A549 (cell line): Measurements from ENCODE around the gene NIP7. TPM values are rescaled to one million over a fixed set of nuclear protein-coding genes. Genes with fewer than 3 reads are reported as not detected.

Experiments used
- ATAC-seq, 2 experiments: fragments of 200-7000 bp in 1 of 2; fragments of >200 bp in 1 of 2; cut with Nextera tagmentation in 1 of 2; cut with Tn5 transposase in 1 of 2; 3 replicates each; pipeline versions ENCODE4 v1.8.0 to v1.9.1; 2018 to 2020; ENCODE audit warnings: mild to moderate bottlenecking in 1 of 2, moderate library complexity in 1 of 2
- CTCF ChIA-PET: fragments of 300-600 bp; sonication (Branson Sonifier 250); formaldehyde crosslinking; extraction: SDS; loops from one replicate; lab custom pipeline; 2021; ENCODE audit warnings: antibody characterized with exemption, inconsistent platforms; lab: Yijun Ruan, JAX
- POLR2A ChIA-PET: fragments of 350-600 bp; formaldehyde crosslinking; extraction: SDS; loops from one replicate; lab custom pipeline; 2021; ENCODE audit warnings: antibody characterized with exemption, inconsistent platforms; lab: Yijun Ruan, JAX
- DNase-seq, 2 experiments: peaks; one replicate each; pipeline versions ENCODE4 v3.0.0 to v3.0.0-alpha.2; 2011 to 2016; ENCODE audit warnings: low read depth in 1 of 2, low spot score in 1 of 2
- FAIRE-seq: peaks from 2 replicates; lab custom pipeline; 2011; peaks lifted over from hg19 to GRCh38; lab: Jason Lieb, UNC
- H3K27ac ChIP-seq, 2 experiments: fragments of >200 bp; sonication (Bioruptor Twin); formaldehyde crosslinking; 3 replicates each; pipeline ENCODE4 v1.5.1; 2016 to 2017
- H3K4me1 ChIP-seq: fragments of >200 bp; sonication (Bioruptor Twin); formaldehyde crosslinking; 3 replicates; pipeline ENCODE4 v1.6.1; 2016
- H3K4me2 ChIP-seq: fragments of >200 bp; sonication (Bioruptor Twin); formaldehyde crosslinking; 3 replicates; pipeline ENCODE4 v1.6.1; 2016
- H3K4me3 ChIP-seq: fragments of >200 bp; sonication (Bioruptor Twin); formaldehyde crosslinking; 3 replicates; pipeline ENCODE4 v1.5.1; 2016
- H3K9me3 ChIP-seq: fragments of >200 bp; sonication (Bioruptor Twin); formaldehyde crosslinking; 3 replicates; pipeline ENCODE4 v1.6.1; 2016
- CBX2 ChIP-seq: fragments of 200-600 bp; sonication (generic); IDR thresholded peaks from 2 replicates; pipeline ENCODE4 v1.6.1; 2016; ENCODE audit warnings: low read depth, mild to moderate bottlenecking, borderline replicate concordance
- CBX8 ChIP-seq: fragments of 200-600 bp; sonication (generic); IDR thresholded peaks from 2 replicates; pipeline ENCODE4 v1.6.1; 2016
- CHD2 ChIP-seq: fragments of 150-350 bp; IDR thresholded peaks from 2 replicates; pipeline ENCODE4 v1.6.1; 2014; ENCODE audit warnings: low read length; ENCODE audit not compliant: partially characterized antibody
- CHD4 ChIP-seq: fragments of 200-600 bp; sonication (generic); IDR thresholded peaks from 2 replicates; pipeline ENCODE4 v1.6.1; 2016; ENCODE audit warnings: antibody characterized with exemption, mild to moderate bottlenecking, borderline replicate concordance
- EP300 ChIP-seq, 2 experiments: fragments of >200 bp; sonication (Bioruptor Twin); formaldehyde crosslinking; IDR thresholded peaks; 2 replicates in 1 of 2; 3 replicates in 1 of 2; pipeline ENCODE4 v1.6.1; 2016 to 2017
- FOSL2 ChIP-seq, 2 experiments: fragments of 450-650 bp in 1 of 2; fragments of >200 bp in 1 of 2; sonication (Bioruptor Twin) in 1 of 2; formaldehyde crosslinking; IDR thresholded peaks; 2 replicates each; pipeline versions ENCODE4 v1.5.0 to v1.6.1; 2016 to 2020; ENCODE audit warnings: mild to moderate bottlenecking in 1 of 2, moderate library complexity in 1 of 2
- HDAC2 ChIP-seq: fragments of 200-600 bp; sonication (generic); IDR thresholded peaks from 2 replicates; pipeline ENCODE4 v1.6.1; 2016
- KDM1A ChIP-seq: fragments of 200-600 bp; sonication (generic); IDR thresholded peaks from 2 replicates; pipeline ENCODE4 v1.6.1; 2016; ENCODE audit warnings: low read depth, mild to moderate bottlenecking
- MAZ ChIP-seq: fragments of 150-350 bp; IDR thresholded peaks from 2 replicates; pipeline ENCODE4 v1.6.1; 2014; ENCODE audit warnings: antibody characterized with exemption, low read depth, low read length, borderline replicate concordance
- MYC ChIP-seq: IDR thresholded peaks from 2 replicates; pipeline ENCODE4 v1.6.1; 2012; ENCODE audit warnings: mild to moderate bottlenecking, inconsistent platforms, low read length, improper control_type of control experiment, borderline replicate concordance
- NFE2L2 ChIP-seq: fragments of 150-350 bp; conservative IDR thresholded peaks from 2 replicates; pipeline ENCODE4 v1.6.1; 2014; ENCODE audit warnings: low read length
- WGBS: methylation state at CpG from one replicate; pipeline ENCODE4 v1.1.6; 2017; ENCODE audit errors: missing lambda C conversion rate; 5-methylcytosine and 5-hydroxymethylcytosine counted together
- polyA plus RNA-seq, 4 experiments: library from polyadenylated mRNA; depleted of rRNA in 3 of 4; stranded (reverse); fragments of >200 nt; fragmentation: RNase III in 1 of 4; extraction: RNeasy Plus Mini Kit Qiagen cat#74134 plus additional on column Dnase treatment in 1 of 4; gene quantifications; 2 replicates in 3 of 4; 3 replicates in 1 of 4; pipeline ENCODE4 v1.2.3, GENCODE V29; 2011 to 2017
- TF ChIP-seq, protein P1 (sequence below): fragments of 200-600 bp; sonication (generic); IDR thresholded peaks from 2 replicates; pipeline ENCODE4 v1.6.1; 2016; ENCODE audit warnings: antibody characterized with exemption, mild to moderate bottlenecking, moderate library complexity
- TF ChIP-seq, protein P2 (sequence below): IDR thresholded peaks from 2 replicates; pipeline ENCODE4 v1.6.1; 2012; ENCODE audit warnings: low read depth, borderline replicate concordance
- TF ChIP-seq, protein P3 (sequence below): fragments of >200 bp; sonication (Bioruptor Twin); formaldehyde crosslinking; IDR thresholded peaks from 3 replicates; pipeline ENCODE4 v1.6.1; 2016

Gene NIP7
- polyA plus RNA-seq, 2 of the 4 experiments (the other 2 are of a cell fraction): 23.0 to 55.9 TPM

DNA sequence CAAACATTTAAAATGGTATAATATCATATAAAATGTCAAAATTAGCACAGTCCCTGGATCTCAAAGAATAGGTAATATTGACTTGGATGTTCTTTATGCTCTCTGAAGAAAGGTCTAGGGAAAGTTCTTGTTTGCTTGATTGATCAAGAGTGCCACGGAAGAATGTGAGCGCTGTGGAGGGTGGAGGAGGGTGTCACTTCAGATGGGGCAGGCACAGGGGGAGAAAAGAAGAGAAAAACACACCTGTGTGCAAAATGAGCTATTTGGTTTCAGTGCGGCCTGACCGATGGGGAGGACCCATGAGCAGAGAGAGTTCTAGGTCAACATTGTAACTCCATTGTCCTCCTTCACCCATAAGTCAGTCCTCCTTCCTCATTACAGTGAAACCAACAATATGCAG lies 37.3 kb upstream of the NIP7 start:
- TF ChIP-seq CHD4: no peak
- no peak for TF ChIP-seq CBX8
- TF ChIP-seq EP300 (IDR thresholded peaks at IDR 0.05): no peak
- no peak for TF ChIP-seq FOSL2 (IDR thresholded peaks at IDR 0.05)
- TF ChIP-seq FOSL2 (CRISPR knock-in tag; IDR thresholded peaks at IDR 0.05): no peak
- TF ChIP-seq MYC: no peak
- TF ChIP-seq, protein P1, sequence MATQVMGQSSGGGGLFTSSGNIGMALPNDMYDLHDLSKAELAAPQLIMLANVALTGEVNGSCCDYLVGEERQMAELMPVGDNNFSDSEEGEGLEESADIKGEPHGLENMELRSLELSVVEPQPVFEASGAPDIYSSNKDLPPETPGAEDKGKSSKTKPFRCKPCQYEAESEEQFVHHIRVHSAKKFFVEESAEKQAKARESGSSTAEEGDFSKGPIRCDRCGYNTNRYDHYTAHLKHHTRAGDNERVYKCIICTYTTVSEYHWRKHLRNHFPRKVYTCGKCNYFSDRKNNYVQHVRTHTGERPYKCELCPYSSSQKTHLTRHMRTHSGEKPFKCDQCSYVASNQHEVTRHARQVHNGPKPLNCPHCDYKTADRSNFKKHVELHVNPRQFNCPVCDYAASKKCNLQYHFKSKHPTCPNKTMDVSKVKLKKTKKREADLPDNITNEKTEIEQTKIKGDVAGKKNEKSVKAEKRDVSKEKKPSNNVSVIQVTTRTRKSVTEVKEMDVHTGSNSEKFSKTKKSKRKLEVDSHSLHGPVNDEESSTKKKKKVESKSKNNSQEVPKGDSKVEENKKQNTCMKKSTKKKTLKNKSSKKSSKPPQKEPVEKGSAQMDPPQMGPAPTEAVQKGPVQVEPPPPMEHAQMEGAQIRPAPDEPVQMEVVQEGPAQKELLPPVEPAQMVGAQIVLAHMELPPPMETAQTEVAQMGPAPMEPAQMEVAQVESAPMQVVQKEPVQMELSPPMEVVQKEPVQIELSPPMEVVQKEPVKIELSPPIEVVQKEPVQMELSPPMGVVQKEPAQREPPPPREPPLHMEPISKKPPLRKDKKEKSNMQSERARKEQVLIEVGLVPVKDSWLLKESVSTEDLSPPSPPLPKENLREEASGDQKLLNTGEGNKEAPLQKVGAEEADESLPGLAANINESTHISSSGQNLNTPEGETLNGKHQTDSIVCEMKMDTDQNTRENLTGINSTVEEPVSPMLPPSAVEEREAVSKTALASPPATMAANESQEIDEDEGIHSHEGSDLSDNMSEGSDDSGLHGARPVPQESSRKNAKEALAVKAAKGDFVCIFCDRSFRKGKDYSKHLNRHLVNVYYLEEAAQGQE: no peak
- TF ChIP-seq, protein P2, sequence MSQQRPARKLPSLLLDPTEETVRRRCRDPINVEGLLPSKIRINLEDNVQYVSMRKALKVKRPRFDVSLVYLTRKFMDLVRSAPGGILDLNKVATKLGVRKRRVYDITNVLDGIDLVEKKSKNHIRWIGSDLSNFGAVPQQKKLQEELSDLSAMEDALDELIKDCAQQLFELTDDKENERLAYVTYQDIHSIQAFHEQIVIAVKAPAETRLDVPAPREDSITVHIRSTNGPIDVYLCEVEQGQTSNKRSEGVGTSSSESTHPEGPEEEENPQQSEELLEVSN: no peak
- no peak for TF ChIP-seq HDAC2
- no peak for TF ChIP-seq MAZ
- no peak for TF ChIP-seq KDM1A
- no peak for TF ChIP-seq CHD2
- no peak for TF ChIP-seq CBX2
- FAIRE-seq (no peak), ATAC-seq (no peak), DNase-seq (no peak)
- 89% methylated on average over 4 of the region's 4 CpGs for WGBS
- ChIA-PET CTCF (interaction anchor here (1.5 to 2.6 kb wide), 3 partner anchors 10 to 152 kb away, joined by 5 to 10 read pairs (median 9); partner anchors contain the start of gene VPS4A), POLR2A (no interaction called here)
- Histone ChIP-seq H3K4me3 (no peak overlapping the region), H3K4me2 (no peak overlapping the region), H3K27ac (no peak overlapping the region), H3K4me1 (no peaks in the 10 kb centered on the region), H3K9me3 (no peaks in the 10 kb centered on the region)

DNA sequence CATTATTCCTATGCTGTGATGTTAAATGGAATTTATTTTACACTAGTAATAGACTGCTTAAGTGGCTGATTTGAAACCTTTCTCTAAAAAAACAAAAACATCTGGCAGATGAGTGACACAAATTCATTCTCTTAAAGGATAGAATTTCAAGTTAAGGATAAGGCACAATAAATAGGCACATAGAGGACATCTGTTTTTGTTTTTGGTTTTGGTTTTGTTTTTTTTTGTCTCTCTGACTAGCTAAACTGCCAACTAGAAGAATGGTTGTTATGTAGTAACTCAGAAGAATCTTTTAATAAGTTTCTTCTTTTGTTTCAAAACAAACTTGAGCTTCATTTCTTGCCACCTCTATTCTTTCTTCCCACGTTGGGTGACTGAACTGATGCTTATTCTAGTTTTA lies 33.5 kb upstream of the NIP7 start:
- no peak for DNase-seq
- ATAC-seq: no peak
- TF ChIP-seq EP300 (IDR thresholded peaks at IDR 0.05) (no peak), NFE2L2 (no peak), HDAC2 (no peak), CBX8 (no peak)
- no peak overlapping the region for H3K4me2 ChIP-seq
- H3K27ac ChIP-seq: no peak overlapping the region
- H3K4me1 ChIP-seq: 0 out of 3 replicates have a peak, but pooled peaks cover 4% of the 10 kb centered on the region
- ChIA-PET POLR2A (no interaction called here), CTCF (interaction anchor here (1.0 to 1.3 kb wide), 2 partner anchors 10 to 16 kb away, joined by 3 read pairs; no protein-coding TSS in a partner anchor)
- no peaks in the 10 kb centered on the region for H3K9me3 ChIP-seq
- FAIRE-seq: no peak
- H3K4me3 ChIP-seq: no peak overlapping the region
- 41% methylated on average over 1 of the region's 1 CpG for WGBS

DNA sequence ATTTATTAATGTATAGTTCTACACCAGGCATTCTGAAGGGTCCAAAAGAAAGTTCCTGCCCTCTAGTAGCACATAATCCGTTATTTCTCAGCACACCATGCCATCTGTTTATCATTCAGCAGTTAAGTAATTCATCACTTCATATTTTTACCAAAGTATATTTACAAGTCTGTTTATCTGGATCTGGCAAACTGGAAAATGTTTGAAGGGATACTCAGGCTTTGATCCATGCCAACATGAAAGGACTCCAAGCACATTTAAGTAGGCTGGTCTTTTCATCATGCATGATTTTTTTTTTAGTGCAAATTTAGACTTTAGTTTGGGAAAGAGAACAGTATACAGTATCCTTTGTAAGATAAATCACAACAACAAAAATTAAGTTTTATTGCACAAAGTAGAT lies 32.5 kb upstream of the NIP7 start:
- ChIA-PET POLR2A (no interaction called here), CTCF (interaction anchor here (1.0 to 1.3 kb wide), 2 partner anchors 11 to 157 kb away, joined by 3 read pairs; no protein-coding TSS in a partner anchor)
- TF ChIP-seq, protein P3, sequence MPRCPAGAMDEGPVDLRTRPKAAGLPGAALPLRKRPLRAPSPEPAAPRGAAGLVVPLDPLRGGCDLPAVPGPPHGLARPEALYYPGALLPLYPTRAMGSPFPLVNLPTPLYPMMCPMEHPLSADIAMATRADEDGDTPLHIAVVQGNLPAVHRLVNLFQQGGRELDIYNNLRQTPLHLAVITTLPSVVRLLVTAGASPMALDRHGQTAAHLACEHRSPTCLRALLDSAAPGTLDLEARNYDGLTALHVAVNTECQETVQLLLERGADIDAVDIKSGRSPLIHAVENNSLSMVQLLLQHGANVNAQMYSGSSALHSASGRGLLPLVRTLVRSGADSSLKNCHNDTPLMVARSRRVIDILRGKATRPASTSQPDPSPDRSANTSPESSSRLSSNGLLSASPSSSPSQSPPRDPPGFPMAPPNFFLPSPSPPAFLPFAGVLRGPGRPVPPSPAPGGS: no peak
- no peak overlapping the region for H3K27ac ChIP-seq
- no peak for DNase-seq
- FAIRE-seq: no peak
- no peak overlapping the region for H3K4me3 ChIP-seq
- no peaks in the 10 kb centered on the region for H3K9me3 ChIP-seq
- no peak for ATAC-seq
- H3K4me2 ChIP-seq: no peak overlapping the region
- H3K4me1 ChIP-seq: peaks cover 4% of the 10 kb centered on the region; the same call in 1 of the 3 replicates
- WGBS: 71% methylated on average over 1 of the region's 1 CpG
